ENCODE measurements around the gene KIF26B.

The KIF26B gene

DNA sequence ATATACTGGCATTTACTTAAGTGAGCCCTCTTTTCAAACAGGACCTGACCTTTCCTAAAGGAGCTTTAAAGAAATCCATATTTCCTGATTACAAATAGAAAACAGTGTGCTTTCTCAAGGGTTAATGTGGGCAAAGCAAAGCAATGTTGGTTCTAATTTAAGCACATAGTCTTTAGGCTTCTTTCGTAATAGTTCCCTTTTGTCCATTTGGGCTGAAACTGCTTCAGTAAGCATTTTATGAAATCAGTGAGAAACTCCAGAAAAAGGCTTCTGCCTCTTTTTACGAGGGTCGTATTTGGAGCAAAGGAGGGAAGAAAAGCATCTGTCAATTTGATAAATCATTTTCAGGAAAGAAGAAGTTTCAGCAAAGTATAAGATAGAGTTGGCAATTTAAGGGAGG, 331.2 kb downstream of the KIF26B start:
- no peak for ATAC-seq (replicated peaks; ENCODE audit: extremely low read depth, poor library complexity, severe bottlenecking)
- Mint-ChIP-seq H3K4me3 (no peak overlapping the region), H3K4me1 (no peaks in the 10 kb centered on the region), H3K27ac (ENCODE audit: low read depth) (no peak overlapping the region), H3K9me3 (no peaks in the 10 kb centered on the region), H3K36me3 (ENCODE audit: insufficient read depth) (no peaks in the 10 kb centered on the region), H3K27me3 (no peaks in the 10 kb centered on the region)
- no peak for DNase-seq (ENCODE audit: low spot score in 2 of 2)

DNA sequence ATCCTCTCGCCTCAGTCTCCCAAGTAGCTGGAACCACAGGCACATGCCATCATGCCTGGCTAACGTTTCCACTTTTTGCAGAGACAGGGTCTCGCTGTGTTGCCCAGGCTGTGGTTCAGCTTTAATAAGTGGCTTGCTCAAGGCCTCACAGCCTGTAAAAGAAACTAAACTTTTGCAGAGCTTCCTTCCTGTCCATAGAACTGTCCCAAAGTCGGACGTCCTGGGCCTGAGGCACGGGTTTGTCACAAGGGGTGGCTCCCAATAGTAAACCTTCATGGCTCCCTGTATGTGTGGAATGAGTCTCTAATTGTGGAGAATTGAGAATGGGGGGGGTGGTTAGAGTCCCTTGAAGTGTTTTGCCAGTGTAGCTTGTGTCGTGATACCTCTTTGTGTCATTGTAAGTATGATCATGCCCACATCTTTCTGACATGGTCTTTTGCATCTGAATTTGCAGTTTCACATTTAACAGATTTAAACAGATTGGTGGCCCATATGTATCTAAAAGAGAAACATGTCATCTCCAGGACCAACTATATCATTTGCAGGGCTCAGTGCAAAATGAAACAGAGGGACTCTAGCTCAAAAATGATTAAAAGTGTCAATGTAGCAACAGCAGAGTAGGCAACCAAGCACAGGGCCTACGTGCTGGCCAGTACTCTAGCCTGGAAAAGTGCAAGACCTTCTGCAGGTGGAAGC, 332.1 kb downstream of the KIF26B start:
- Mint-ChIP-seq H3K27ac (ENCODE audit: low read depth) (no peak overlapping the region), H3K4me3 (no peak overlapping the region), H3K4me1 (no peaks in the 10 kb centered on the region), H3K36me3 (ENCODE audit: insufficient read depth) (no peaks in the 10 kb centered on the region), H3K9me3 (no peaks in the 10 kb centered on the region), H3K27me3 (peaks cover 8% of the 10 kb centered on the region)
- no peak for DNase-seq (ENCODE audit: low spot score in 2 of 2)
- ATAC-seq (replicated peaks; ENCODE audit: extremely low read depth, poor library complexity, severe bottlenecking), result no peak

DNA sequence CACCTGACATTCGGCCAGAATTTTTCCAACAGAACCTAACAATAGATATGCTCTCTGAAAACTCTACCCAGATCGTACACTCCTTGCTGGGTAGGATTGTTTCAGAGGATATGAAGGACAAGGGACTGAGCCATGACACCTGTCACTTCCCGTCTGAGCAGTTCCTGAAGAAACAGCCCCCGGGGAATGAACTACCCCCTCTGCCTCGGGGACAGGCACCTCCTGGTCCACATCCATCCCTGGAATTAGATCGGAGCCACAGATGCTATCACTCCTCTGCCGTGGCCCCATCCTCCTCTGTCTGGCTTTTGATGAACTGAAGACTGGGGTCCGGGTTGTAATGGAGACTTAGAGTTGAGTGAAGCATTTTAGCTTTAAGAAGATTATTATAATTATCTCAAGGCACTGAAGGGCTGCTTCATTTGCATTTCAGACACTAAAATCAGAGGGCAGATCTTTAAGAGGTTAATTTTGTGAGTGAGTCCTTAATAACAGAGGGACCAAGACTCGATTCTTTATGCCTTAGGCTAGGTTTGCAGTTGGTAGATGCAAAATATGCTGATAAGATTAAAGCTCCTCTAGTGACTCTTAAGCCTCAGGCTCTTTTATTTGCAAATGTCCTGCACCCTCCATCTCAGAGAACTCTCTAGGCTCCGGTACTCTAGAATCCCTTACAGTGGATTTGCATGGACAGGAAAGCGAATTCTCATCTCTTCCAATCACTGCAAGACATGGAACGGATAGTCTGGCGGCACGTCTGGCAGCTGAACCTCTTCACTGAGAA, 333.8 kb downstream of the KIF26B start:
- Mint-ChIP-seq H3K27ac (ENCODE audit: low read depth) (no peak overlapping the region), H3K9me3 (no peaks in the 10 kb centered on the region), H3K27me3 (peaks cover 17% of the 10 kb centered on the region), H3K4me3 (no peak overlapping the region), H3K4me1 (no peaks in the 10 kb centered on the region), H3K36me3 (ENCODE audit: insufficient read depth) (no peaks in the 10 kb centered on the region)
- no peak for ATAC-seq (replicated peaks; ENCODE audit: extremely low read depth, poor library complexity, severe bottlenecking)
- DNase-seq (ENCODE audit: low spot score in 2 of 2), result no peak

DNA sequence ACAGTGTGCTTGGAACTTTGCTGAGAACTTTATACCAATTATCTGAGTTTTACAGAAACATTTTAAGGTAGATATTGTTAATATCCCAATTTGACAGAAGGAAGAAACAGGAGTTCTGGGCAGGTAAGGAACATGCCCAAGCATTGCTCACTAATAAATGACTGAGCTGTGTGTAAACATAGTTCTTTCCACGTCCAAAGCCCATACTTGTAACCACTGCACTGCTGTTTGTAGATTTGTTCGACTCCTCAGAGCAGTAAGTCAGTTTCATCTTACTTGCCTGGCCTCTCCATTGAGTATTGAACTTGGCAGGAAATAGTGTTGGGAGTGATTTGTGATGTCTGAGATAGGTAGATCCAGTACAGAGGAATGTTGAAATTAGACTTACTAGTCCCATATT, 335.1 kb downstream of the KIF26B start:
- Mint-ChIP-seq H3K4me1 (no peaks in the 10 kb centered on the region), H3K27ac (ENCODE audit: low read depth) (no peak overlapping the region), H3K36me3 (ENCODE audit: insufficient read depth) (no peaks in the 10 kb centered on the region), H3K9me3 (no peaks in the 10 kb centered on the region), H3K4me3 (no peak overlapping the region), H3K27me3 (peaks cover 21% of the 10 kb centered on the region)
- ATAC-seq (replicated peaks; ENCODE audit: extremely low read depth, poor library complexity, severe bottlenecking) (no peak), DNase-seq (ENCODE audit: low spot score in 2 of 2) (no peak)

DNA sequence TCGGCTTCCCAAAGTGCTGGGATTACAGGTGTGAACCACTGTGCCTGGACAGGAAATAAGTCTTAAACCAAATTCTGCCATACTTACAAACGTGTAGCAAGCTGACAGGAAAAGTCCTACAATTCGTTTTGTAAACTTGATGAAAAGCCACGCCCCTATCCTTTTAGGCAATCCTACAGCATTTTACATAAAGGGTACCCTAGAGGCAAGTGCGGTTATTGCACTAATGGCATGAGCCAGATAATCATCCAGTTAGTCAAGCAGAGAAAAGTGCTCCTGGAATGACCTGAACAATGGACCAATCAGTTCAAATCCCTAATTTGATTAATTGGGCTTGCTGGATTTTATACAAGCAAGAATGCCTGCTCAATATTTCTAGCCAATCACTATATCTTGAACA, 338.2 kb downstream of the KIF26B start:
- H3K27me3 Mint-ChIP-seq, result peaks cover 21% of the 10 kb centered on the region
- no peak overlapping the region for H3K27ac Mint-ChIP-seq (ENCODE audit: low read depth)
- no peaks in the 10 kb centered on the region for H3K4me1 Mint-ChIP-seq
- H3K4me3 Mint-ChIP-seq, result no peak overlapping the region
- no peaks in the 10 kb centered on the region for H3K9me3 Mint-ChIP-seq
- ATAC-seq (replicated peaks; ENCODE audit: extremely low read depth, poor library complexity, severe bottlenecking) (no peak), DNase-seq (ENCODE audit: low spot score in 2 of 2) (no peak)
- H3K36me3 Mint-ChIP-seq (ENCODE audit: insufficient read depth), result no peaks in the 10 kb centered on the region

DNA sequence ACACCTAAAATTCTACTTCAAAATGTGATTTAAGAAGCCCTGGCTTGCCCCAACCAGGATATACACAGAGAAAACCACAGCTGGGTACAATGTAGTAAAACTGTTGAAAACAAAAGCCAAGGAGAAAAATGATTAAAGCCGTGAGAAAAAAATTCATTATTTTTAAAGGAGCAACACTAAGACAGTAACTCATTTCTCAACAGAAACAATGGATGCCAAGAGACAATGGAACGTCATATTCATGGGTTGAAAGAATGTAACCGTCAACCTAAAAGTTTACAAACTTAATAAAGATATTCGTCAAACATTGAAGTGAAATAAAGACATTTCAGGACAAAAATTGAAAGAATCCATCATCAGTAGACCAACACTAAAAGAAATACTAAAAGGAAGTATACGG, 340.9 kb downstream of the KIF26B start:
- DNase-seq (ENCODE audit: low spot score in 2 of 2), result no peak
- H3K4me1 Mint-ChIP-seq, result no peaks in the 10 kb centered on the region
- no peak overlapping the region for H3K4me3 Mint-ChIP-seq
- peaks cover 21% of the 10 kb centered on the region for H3K27me3 Mint-ChIP-seq
- ATAC-seq (replicated peaks; ENCODE audit: extremely low read depth, poor library complexity, severe bottlenecking), result no peak
- H3K27ac Mint-ChIP-seq (ENCODE audit: low read depth), result no peak overlapping the region
- no peaks in the 10 kb centered on the region for H3K36me3 Mint-ChIP-seq (ENCODE audit: insufficient read depth)
- no peaks in the 10 kb centered on the region for H3K9me3 Mint-ChIP-seq

DNA sequence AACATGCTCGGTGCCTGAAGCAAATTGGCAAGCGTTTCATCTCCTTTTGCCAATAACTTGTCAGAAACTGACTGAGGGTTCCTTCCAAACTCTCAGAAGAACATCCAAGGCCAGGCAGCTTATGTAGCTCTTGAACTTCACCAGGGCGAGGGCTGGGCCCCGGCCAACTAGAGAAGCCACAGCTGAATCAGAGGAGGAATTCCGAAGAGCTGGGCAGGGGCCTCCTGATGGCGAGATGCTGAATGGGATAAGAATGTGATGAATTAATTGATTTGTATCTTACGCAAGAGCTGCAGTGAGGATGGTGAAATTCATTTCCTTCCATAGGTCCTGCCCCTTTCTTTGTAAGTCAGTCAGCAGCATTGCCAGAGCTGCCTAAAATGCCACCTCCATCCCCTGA, 345.8 kb downstream of the KIF26B start:
- H3K36me3 Mint-ChIP-seq (ENCODE audit: insufficient read depth), result no peaks in the 10 kb centered on the region
- DNase-seq (ENCODE audit: low spot score in 2 of 2) (no peak), ATAC-seq (replicated peaks; ENCODE audit: extremely low read depth, poor library complexity, severe bottlenecking) (no peak)
- no peaks in the 10 kb centered on the region for H3K27me3 Mint-ChIP-seq
- no peak overlapping the region for H3K4me3 Mint-ChIP-seq
- no peaks in the 10 kb centered on the region for H3K9me3 Mint-ChIP-seq
- H3K27ac Mint-ChIP-seq (ENCODE audit: low read depth), result no peak overlapping the region
- H3K4me1 Mint-ChIP-seq, result no peaks in the 10 kb centered on the region

DNA sequence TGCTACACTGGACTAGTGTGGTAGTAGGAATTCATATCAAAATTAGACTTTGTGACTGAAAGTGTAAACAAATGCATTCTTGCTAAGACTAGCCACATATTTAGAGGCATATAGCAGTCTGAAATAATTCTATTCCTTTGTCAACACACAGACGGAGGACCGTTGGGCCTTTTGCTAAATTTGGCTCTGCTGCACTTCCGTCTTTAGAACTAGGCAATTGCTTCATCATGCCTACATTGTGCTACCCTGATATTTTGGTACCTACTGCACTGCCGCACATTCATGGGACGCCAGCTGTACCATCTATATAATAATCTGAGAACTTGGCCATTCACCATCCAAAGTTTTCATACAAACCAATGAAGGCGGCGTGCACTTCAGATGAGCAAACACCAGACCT, 346.8 kb downstream of the KIF26B start:
- H3K27me3 Mint-ChIP-seq, result peaks cover 3% of the 10 kb centered on the region
- H3K4me3 Mint-ChIP-seq, result no peak overlapping the region
- H3K36me3 Mint-ChIP-seq (ENCODE audit: insufficient read depth), result no peaks in the 10 kb centered on the region
- no peak overlapping the region for H3K27ac Mint-ChIP-seq (ENCODE audit: low read depth)
- DNase-seq (ENCODE audit: low spot score in 2 of 2) (no peak), ATAC-seq (replicated peaks; ENCODE audit: extremely low read depth, poor library complexity, severe bottlenecking) (no peak)
- H3K4me1 Mint-ChIP-seq, result no peaks in the 10 kb centered on the region
- no peaks in the 10 kb centered on the region for H3K9me3 Mint-ChIP-seq

DNA sequence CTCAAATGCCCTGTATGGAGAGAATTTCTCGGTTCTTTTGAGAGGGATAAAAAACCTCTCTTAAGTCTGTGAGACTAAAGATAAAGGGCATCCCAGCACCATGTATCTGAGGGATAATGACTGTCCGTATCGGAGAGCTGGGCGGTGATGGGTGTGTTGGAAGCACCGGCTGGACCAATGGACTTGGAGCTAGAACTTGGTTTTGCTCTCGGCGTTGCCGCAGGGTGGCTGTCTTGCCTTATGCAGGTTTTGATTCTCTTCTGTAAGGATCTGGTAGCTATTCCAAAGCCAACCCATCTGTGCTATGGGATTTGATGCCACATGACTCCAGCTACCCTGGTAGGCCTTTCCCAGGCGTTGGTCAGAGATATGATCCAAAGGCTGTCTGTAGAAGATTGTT, 348.8 kb downstream of the KIF26B start:
- Mint-ChIP-seq H3K27ac (ENCODE audit: low read depth) (no peak overlapping the region), H3K4me1 (no peaks in the 10 kb centered on the region), H3K27me3 (peaks cover 9% of the 10 kb centered on the region), H3K36me3 (ENCODE audit: insufficient read depth) (no peaks in the 10 kb centered on the region), H3K9me3 (no peaks in the 10 kb centered on the region), H3K4me3 (no peak overlapping the region)
- DNase-seq (ENCODE audit: low spot score in 2 of 2), result no peak
- ATAC-seq (replicated peaks; ENCODE audit: extremely low read depth, poor library complexity, severe bottlenecking), result no peak

DNA sequence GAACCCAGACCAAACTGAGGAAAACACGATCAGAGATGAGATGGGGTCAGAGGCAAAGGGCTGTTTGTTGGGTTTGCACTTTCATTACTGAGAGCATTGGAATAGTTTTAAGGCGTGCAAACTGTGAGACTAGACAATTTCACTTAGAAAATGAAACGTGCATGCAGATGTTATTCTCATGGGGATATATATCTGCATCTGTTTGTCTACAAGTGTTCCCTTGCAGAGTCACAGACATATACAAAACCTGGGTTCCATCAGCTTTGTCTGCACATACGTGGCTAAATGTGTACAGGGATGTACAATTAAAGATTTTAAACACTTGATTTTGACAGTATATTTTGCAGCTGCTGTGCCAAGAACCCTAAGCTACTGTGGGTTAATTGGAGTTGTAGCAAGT, 355.4 kb downstream of the KIF26B start:
- DNase-seq (ENCODE audit: low spot score in 2 of 2), result no peak
- no peaks in the 10 kb centered on the region for H3K9me3 Mint-ChIP-seq
- H3K27me3 Mint-ChIP-seq, result peaks cover 53% of the 10 kb centered on the region
- peaks cover 3% of the 10 kb centered on the region for H3K36me3 Mint-ChIP-seq (ENCODE audit: insufficient read depth)
- H3K4me3 Mint-ChIP-seq, result no peak overlapping the region
- no peak overlapping the region for H3K27ac Mint-ChIP-seq (ENCODE audit: low read depth)
- ATAC-seq (replicated peaks; ENCODE audit: extremely low read depth, poor library complexity, severe bottlenecking), result no peak
- no peaks in the 10 kb centered on the region for H3K4me1 Mint-ChIP-seq

DNA sequence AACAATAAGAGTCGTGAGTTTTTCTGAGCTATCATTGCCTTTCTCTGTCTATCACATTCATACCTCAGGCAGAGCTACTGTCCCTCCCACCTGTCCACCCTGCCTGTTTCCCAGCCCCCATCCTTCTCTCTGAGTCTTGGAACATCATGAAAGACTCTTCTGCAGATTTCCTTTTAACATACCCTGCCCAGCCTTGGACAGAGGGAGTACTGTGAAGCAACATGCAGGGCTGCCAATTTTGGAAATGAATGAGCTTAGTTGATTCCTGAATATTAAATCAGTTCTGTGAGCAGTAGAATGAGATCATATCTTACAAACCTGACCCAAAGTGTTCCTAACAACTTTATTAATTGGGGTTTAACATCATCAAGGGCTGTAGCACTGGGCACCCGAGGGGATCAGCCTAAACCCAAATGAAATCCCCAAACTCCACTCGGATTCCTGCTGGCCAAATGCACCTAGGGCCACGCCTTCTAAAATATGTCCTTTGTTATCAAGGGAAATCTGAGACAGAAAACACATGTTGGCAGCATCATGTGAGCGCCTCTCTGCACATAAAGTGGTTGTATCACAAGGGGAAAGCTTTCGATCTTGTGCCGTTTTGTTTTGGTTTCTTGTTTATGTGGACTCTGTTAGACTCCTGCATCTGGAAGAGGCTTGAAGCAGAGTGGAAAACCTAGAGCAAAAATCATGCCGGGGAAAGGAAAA, 357.6 kb downstream of the KIF26B start:
- DNase-seq (ENCODE audit: low spot score in 2 of 2), result no peak
- H3K4me1 Mint-ChIP-seq, result no peaks in the 10 kb centered on the region
- no peak overlapping the region for H3K27ac Mint-ChIP-seq (ENCODE audit: low read depth)
- no peak for ATAC-seq (replicated peaks; ENCODE audit: extremely low read depth, poor library complexity, severe bottlenecking)
- H3K27me3 Mint-ChIP-seq, result peaks cover 58% of the 10 kb centered on the region
- no peak overlapping the region for H3K4me3 Mint-ChIP-seq
- peaks cover 3% of the 10 kb centered on the region for H3K36me3 Mint-ChIP-seq (ENCODE audit: insufficient read depth)
- H3K9me3 Mint-ChIP-seq, result peaks cover 1% of the 10 kb centered on the region

DNA sequence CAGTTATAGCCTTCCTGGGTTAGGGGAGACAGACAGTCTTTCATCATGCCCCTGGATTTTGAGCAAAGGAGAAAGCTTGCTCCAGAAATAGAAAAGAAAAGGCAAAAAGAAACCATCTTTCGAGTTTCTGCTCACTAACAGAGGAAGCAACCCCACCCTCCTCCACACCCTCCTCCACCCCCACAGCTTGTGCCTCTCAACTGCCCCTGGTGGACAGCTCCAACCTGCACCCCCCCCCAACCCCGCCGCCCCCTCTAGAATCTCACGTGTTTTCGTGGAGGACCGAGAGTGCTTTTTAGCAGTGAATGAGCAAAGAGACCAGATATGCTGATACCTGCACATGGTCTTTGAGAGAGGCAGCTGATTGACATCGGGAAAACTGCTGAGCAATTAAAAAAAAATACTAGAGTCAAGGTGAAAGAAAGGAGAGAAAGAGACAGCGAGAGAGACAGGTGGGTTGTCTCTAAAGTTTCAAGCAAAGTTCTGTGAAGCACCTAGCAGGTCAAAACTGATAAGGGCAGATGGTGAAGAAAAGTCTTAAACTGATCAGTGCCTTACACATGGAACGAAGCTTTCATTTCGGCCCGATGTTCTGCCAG, 358.3 kb downstream of the KIF26B start:
- peaks cover 4% of the 10 kb centered on the region for H3K9me3 Mint-ChIP-seq
- peaks cover 3% of the 10 kb centered on the region for H3K36me3 Mint-ChIP-seq (ENCODE audit: insufficient read depth)
- no peak for DNase-seq (ENCODE audit: low spot score in 2 of 2)
- no peak for ATAC-seq (replicated peaks; ENCODE audit: extremely low read depth, poor library complexity, severe bottlenecking)
- no peak overlapping the region for H3K4me3 Mint-ChIP-seq
- no peaks in the 10 kb centered on the region for H3K4me1 Mint-ChIP-seq
- H3K27ac Mint-ChIP-seq (ENCODE audit: low read depth), result no peak overlapping the region
- peaks cover 63% of the 10 kb centered on the region for H3K27me3 Mint-ChIP-seq
